Body of pancreas (tissue), 4 donors: ENCODE results near the gene MAP3K7.

Experiments
- POLR2A ChIP-seq, 3 donors: fragments of 450-650 bp; IDR thresholded peaks; one replicate each; pipeline ENCODE4 v1.6.1; 2016; ENCODE audit warnings: antibody characterized with exemption in 3 of 3, mild to moderate bottlenecking in 2 of 3
- TF ChIP-seq, protein P1 (sequence below), 7 experiments: fragments of 450-650 bp in 4 of 7; fragments of 200-600 bp in 3 of 7; sonication (generic) in 3 of 7; IDR thresholded peaks; one replicate each; pipeline ENCODE4 v1.5.1; 2016 to 2019; ENCODE audit warnings: antibody characterized with exemption in 7 of 7

DNA sequence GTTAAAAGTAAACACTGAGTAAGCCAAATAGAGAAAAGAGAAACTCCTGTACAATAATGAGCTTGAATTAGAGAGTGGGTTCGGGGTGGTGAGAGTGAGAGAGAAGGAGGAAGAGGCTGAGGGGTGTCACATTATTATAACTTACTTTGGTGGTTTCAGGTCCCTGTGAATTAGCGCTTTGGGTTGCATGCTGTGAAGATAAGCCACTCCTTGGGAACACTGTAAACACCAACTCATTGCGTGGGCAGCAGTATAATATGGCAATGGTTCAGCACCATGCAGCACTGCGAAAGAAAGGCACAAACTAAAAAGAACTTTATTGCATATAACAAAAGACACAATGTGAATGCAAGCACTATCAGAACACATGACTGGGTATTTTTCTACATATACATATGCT is 26.9 kb downstream of the MAP3K7 start:
- TF ChIP-seq, protein P1, sequence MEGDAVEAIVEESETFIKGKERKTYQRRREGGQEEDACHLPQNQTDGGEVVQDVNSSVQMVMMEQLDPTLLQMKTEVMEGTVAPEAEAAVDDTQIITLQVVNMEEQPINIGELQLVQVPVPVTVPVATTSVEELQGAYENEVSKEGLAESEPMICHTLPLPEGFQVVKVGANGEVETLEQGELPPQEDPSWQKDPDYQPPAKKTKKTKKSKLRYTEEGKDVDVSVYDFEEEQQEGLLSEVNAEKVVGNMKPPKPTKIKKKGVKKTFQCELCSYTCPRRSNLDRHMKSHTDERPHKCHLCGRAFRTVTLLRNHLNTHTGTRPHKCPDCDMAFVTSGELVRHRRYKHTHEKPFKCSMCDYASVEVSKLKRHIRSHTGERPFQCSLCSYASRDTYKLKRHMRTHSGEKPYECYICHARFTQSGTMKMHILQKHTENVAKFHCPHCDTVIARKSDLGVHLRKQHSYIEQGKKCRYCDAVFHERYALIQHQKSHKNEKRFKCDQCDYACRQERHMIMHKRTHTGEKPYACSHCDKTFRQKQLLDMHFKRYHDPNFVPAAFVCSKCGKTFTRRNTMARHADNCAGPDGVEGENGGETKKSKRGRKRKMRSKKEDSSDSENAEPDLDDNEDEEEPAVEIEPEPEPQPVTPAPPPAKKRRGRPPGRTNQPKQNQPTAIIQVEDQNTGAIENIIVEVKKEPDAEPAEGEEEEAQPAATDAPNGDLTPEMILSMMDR (IDR thresholded peaks at IDR 0.05) = no peak
- no peak for TF ChIP-seq POLR2A (IDR thresholded peaks at IDR 0.05)
